Left cardiac atrium (tissue), 4 donors: ENCODE measurements around the gene UGT1A1. TPM values are rescaled to one million over a fixed set of nuclear protein-coding genes. Genes with fewer than 3 reads are reported as not detected.

ENCODE experiments used
- ATAC-seq, 2 donors: fragments of 200-7000 bp; cut with Tn5 transposase; one replicate each; pipeline ENCODE4 v1.9.1; 2020; ENCODE audit warnings: mild to moderate bottlenecking in 2 of 2, moderate library complexity in 2 of 2
- DNase-seq: peaks from one replicate; pipeline ENCODE4 v3.0.0-alpha.2; 2020
- intact Hi-C, 2 donors: fragments of 100-400 bp; cut with DNase I; formaldehyde crosslinking; loops; one replicate each; pipeline versions ENCODE4 v1.14.1 to v1.15.1; 2022 to 2023
- total RNA-seq, 2 donors: library from RNA; stranded (reverse); fragmentation: NEBNext Ultra II Directional; extraction: Animal tissue kit (Norgen Biotek cat#: 25700); gene quantifications; one replicate each; pipeline ENCODE4 v1.2.1, GENCODE V29; 2021
- donor health status: DM: no; HTN: yes; CAD: no.
- donor health status: DM: no; HTN: yes; CAD: no; lungs with severe emphysema.
- donor health status: DM: yes; HTN: yes; CAD: no.
- donor health status: Dilated cardiomyopathy.

Gene UGT1A1
- total RNA-seq, 2 donors from 2014 or later, result not detected

- DNase-seq (no peak), ATAC-seq (no peak)
- intact Hi-C loops, result no loop called here
Observed at GRCh38 chr2:233811087-233811486, 51.0 kb downstream of the UGT1A1 start.

- no peak for DNase-seq
- ATAC-seq, result no peak
- intact Hi-C loops, result no loop called here
Observed at GRCh38 chr2:233811732-233812131, 51.7 kb downstream of the UGT1A1 start.

- ATAC-seq (no peak), DNase-seq (no peak)
- intact Hi-C loops, result no loop called here
Observed at GRCh38 chr2:233813236-233814055, 53.4 kb downstream of the UGT1A1 start.

GRCh38 chr2:233814056-233814835, 54.2 kb downstream of the UGT1A1 start:
- no peak for DNase-seq
- intact Hi-C loops, result no loop called here
- no peak for ATAC-seq

- intact Hi-C loops, result no loop called here
- no peak for ATAC-seq
- DNase-seq, result no peak
Observed at GRCh38 chr2:233815861-233816260, 55.8 kb downstream of the UGT1A1 start.

GRCh38 chr2:233816334-233816733, 56.3 kb downstream of the UGT1A1 start:
- intact Hi-C loops, result no loop called here
- DNase-seq (no peak), ATAC-seq (no peak)

- intact Hi-C loops, result no loop called here
- no peak for DNase-seq
- no peak for ATAC-seq
Observed at GRCh38 chr2:233816771-233817170, 56.7 kb downstream of the UGT1A1 start.

GRCh38 chr2:233817361-233817911, 57.4 kb downstream of the UGT1A1 start:
- DNase-seq (no peak), ATAC-seq (peak; percentile 31 to 51)
- intact Hi-C loops, result no loop called here

- intact Hi-C loops, result no loop called here
- ATAC-seq (no peak), DNase-seq (no peak)
Observed at GRCh38 chr2:233817995-233818638, 58.0 kb downstream of the UGT1A1 start.

GRCh38 chr2:233818639-233819621, 58.9 kb downstream of the UGT1A1 start:
- DNase-seq, result no peak
- intact Hi-C loops, result no loop called here
- no peak for ATAC-seq

- DNase-seq, result no peak
- ATAC-seq, result no peak
- intact Hi-C loops, result no loop called here
Observed at GRCh38 chr2:233819884-233820773, 60.1 kb downstream of the UGT1A1 start.

- intact Hi-C loops, result no loop called here
- no peak for DNase-seq
- no peak for ATAC-seq
Observed at GRCh38 chr2:233820774-233821105, 60.7 kb downstream of the UGT1A1 start.

- no peak for DNase-seq
- intact Hi-C loops, result no loop called here
- no peak for ATAC-seq
Observed at GRCh38 chr2:233821196-233821595, 61.1 kb downstream of the UGT1A1 start.

GRCh38 chr2:233821709-233822100, 61.6 kb downstream of the UGT1A1 start:
- DNase-seq, result no peak
- no peak for ATAC-seq
- intact Hi-C loops, result no loop called here

- ATAC-seq (no peak), DNase-seq (no peak)
- intact Hi-C loops, result no loop called here
Observed at GRCh38 chr2:233822101-233822771, 62.2 kb downstream of the UGT1A1 start.
